Fibroblast of lung (primary cell): ENCODE measurements around the gene KCND2. TPM values are rescaled to one million over a fixed set of nuclear protein-coding genes. Genes with fewer than 3 reads are reported as not detected.
A peak's percentile ranks its signal among the peaks of the same experiment; 100 is the strongest.

Experiments used
- DNase-seq, 2 donors: peaks; one replicate each; pipeline versions ENCODE4 v3.0.0 to v3.0.0-alpha.2; 2010; ENCODE audit warnings: low read depth in 2 of 2
- H2AFZ ChIP-seq: 2 replicates; pipeline ENCODE4 v1.5.1; 2012; ENCODE audit warnings: low read length, control low read depth, inconsistent platforms
- H3K27ac ChIP-seq: 2 replicates; pipeline ENCODE4 v1.5.1; 2011; ENCODE audit warnings: low read length, control low read depth; ENCODE audit not compliant: insufficient read depth
- H3K27me3 ChIP-seq: 2 replicates; pipeline ENCODE4 v1.5.1; 2011; ENCODE audit warnings: mild to moderate bottlenecking, low read length; ENCODE audit not compliant: control insufficient read depth, insufficient read depth
- H3K36me3 ChIP-seq: 2 replicates; pipeline ENCODE4 v1.5.1; 2011; ENCODE audit warnings: low read length; ENCODE audit not compliant: control insufficient read depth, insufficient read depth
- H3K4me1 ChIP-seq: 2 replicates; pipeline ENCODE4 v1.5.1; 2011; ENCODE audit warnings: low read length; ENCODE audit not compliant: control insufficient read depth, insufficient read depth; ENCODE audit errors: extremely low read depth
- H3K4me2 ChIP-seq: 2 replicates; pipeline ENCODE4 v1.5.1; 2011; ENCODE audit warnings: low read length, control low read depth; ENCODE audit not compliant: insufficient read depth; ENCODE audit errors: extremely low read depth
- H3K4me3 ChIP-seq, 4 experiments: fragments of 200-600 bp in 1 of 4; sonication (generic) in 1 of 4; replicated peaks in 1 of 4; 2 replicates each; pipeline ENCODE4 v1.5.1; 2011 to 2016; ENCODE audit warnings: low read length in 4 of 4, low read depth in 3 of 4, mild to moderate bottlenecking in 3 of 4, control low read depth in 2 of 4, inconsistent platforms in 1 of 4, mixed read lengths in 1 of 4; ENCODE audit not compliant: insufficient read depth in 1 of 4; ENCODE audit errors: control extremely low read depth in 1 of 4
- H3K79me2 ChIP-seq: 2 replicates; pipeline ENCODE4 v1.5.1; 2012; ENCODE audit warnings: mild to moderate bottlenecking, low read length, inconsistent platforms; ENCODE audit not compliant: control insufficient read depth, insufficient read depth
- H3K9ac ChIP-seq: 2 replicates; pipeline ENCODE4 v1.5.1; 2011; ENCODE audit warnings: mild to moderate bottlenecking, low read length, control low read depth; ENCODE audit not compliant: insufficient read depth
- H3K9me3 ChIP-seq: 2 replicates; pipeline ENCODE4 v1.5.1; 2012; ENCODE audit warnings: low read depth, low read length; ENCODE audit not compliant: control insufficient read depth, insufficient read depth
- H4K20me1 ChIP-seq: 2 replicates; pipeline ENCODE4 v1.5.1; 2011; ENCODE audit warnings: low read length; ENCODE audit not compliant: control insufficient read depth, insufficient read depth; ENCODE audit errors: extremely low read depth
- CTCF ChIP-seq, 2 donors: IDR thresholded peaks in 1 of 2; conservative IDR thresholded peaks in 1 of 2; 1 replicate in 1 of 2; 2 replicates in 1 of 2; pipeline ENCODE4 v1.5.1; 2011 to 2012; ENCODE audit warnings: low read length in 2 of 2, control low read depth in 1 of 2, inconsistent platforms in 1 of 2, low read depth in 1 of 2, mild to moderate bottlenecking in 1 of 2
- EZH2 ChIP-seq: IDR thresholded peaks from 2 replicates; pipeline ENCODE4 v1.5.1; 2012; ENCODE audit warnings: low read length, control low read depth, mild to moderate bottlenecking; ENCODE audit errors: missing control alignments
- polyA plus RNA-seq, 2 donors: library from polyadenylated mRNA; depleted of rRNA in 1 of 2; stranded (reverse) in 1 of 2; unstranded in 1 of 2; fragments of >200 nt; gene quantifications; 2 replicates each; pipeline ENCODE4 v1.2.1, GENCODE V29; 2011 to 2012; ENCODE audit warnings: missing spikeins in 1 of 2
- total RNA-seq: library from RNA; depleted of rRNA; stranded (reverse); fragments of >200 nt; gene quantifications from 2 replicates; pipeline ENCODE4 v1.2.1, GENCODE V29; 2014

KCND2 gene
- total and polyA plus RNA-seq, 2 donors (not counting 1 experiment from before 2014, with no cell fraction given), result 2.1 to 6.1 TPM

- no peak overlapping the region for H3K4me2 ChIP-seq
- no peaks in the 10 kb centered on the region for H3K9me3 ChIP-seq
- H4K20me1 ChIP-seq, result no peaks in the 10 kb centered on the region
- H3K9ac ChIP-seq, result no peak overlapping the region
- H3K4me1 ChIP-seq, result no peaks in the 10 kb centered on the region
- DNase-seq, result no peak
- H3K27me3 ChIP-seq, result no peaks in the 10 kb centered on the region
- H3K36me3 ChIP-seq, result no peaks in the 10 kb centered on the region
- H2AFZ ChIP-seq, result no peak overlapping the region
- no peak overlapping the region for H3K27ac ChIP-seq
- TF ChIP-seq EZH2, result no peak
- TF ChIP-seq CTCF (conservative IDR thresholded peaks at IDR 0.05 in 1 of 2, IDR thresholded peaks at IDR 0.05 in 1 of 2; ENCODE audit: low read depth in 1 of 2, low read length in 2 of 2), result no peak
- no peaks in the 10 kb centered on the region for H3K79me2 ChIP-seq
- H3K4me3 ChIP-seq, result no peak overlapping the region
Measured at GRCh38 chr7:120539321-120539720, 266.3 kb downstream of the KCND2 start.

- Histone ChIP-seq H3K4me1 (no peaks in the 10 kb centered on the region), H3K36me3 (no peaks in the 10 kb centered on the region), H3K4me3 (no peak overlapping the region), H3K79me2 (no peaks in the 10 kb centered on the region), H3K9ac (no peak overlapping the region), H3K27ac (no peak overlapping the region), H3K27me3 (no peaks in the 10 kb centered on the region), H3K9me3 (no peaks in the 10 kb centered on the region), H3K4me2 (no peak overlapping the region), H4K20me1 (no peaks in the 10 kb centered on the region), H2AFZ (no peak overlapping the region)
- TF ChIP-seq CTCF (conservative IDR thresholded peaks at IDR 0.05 in 1 of 2, IDR thresholded peaks at IDR 0.05 in 1 of 2; ENCODE audit: low read depth in 1 of 2, low read length in 2 of 2) (no peak), EZH2 (no peak)
- DNase-seq, result no peak
Measured at GRCh38 chr7:120547605-120548004, 274.6 kb downstream of the KCND2 start.

GRCh38 chr7:120550494-120551048 is 277.6 kb downstream of the KCND2 start:
- Histone ChIP-seq H3K9ac (no peak overlapping the region), H2AFZ (no peak overlapping the region), H3K4me2 (no peak overlapping the region), H3K36me3 (no peaks in the 10 kb centered on the region), H3K79me2 (no peaks in the 10 kb centered on the region), H4K20me1 (no peaks in the 10 kb centered on the region), H3K27me3 (no peaks in the 10 kb centered on the region), H3K4me3 (no peak overlapping the region), H3K9me3 (no peaks in the 10 kb centered on the region), H3K27ac (no peak overlapping the region), H3K4me1 (no peaks in the 10 kb centered on the region)
- TF ChIP-seq CTCF (conservative IDR thresholded peaks at IDR 0.05 in 1 of 2, IDR thresholded peaks at IDR 0.05 in 1 of 2; ENCODE audit: low read depth in 1 of 2, low read length in 2 of 2) (no peak), EZH2 (no peak)
- DNase-seq, result peak in 1 of 2 donors; percentile 45
